NCI-H128 (cell line): Measurements from ENCODE around the gene MAGI1.
"Not testable (repeated sequence)": the region's sequence is repeated elsewhere in the genome, so short reads cannot be mapped to it uniquely, and the experiment has no call there.

Source experiments
- DNase-seq: peaks from one replicate; lab custom pipeline; 2025; ENCODE audit not compliant: unreplicated experiment; lab: John Stamatoyannopoulos, UW

The MAGI1 gene

DNA sequence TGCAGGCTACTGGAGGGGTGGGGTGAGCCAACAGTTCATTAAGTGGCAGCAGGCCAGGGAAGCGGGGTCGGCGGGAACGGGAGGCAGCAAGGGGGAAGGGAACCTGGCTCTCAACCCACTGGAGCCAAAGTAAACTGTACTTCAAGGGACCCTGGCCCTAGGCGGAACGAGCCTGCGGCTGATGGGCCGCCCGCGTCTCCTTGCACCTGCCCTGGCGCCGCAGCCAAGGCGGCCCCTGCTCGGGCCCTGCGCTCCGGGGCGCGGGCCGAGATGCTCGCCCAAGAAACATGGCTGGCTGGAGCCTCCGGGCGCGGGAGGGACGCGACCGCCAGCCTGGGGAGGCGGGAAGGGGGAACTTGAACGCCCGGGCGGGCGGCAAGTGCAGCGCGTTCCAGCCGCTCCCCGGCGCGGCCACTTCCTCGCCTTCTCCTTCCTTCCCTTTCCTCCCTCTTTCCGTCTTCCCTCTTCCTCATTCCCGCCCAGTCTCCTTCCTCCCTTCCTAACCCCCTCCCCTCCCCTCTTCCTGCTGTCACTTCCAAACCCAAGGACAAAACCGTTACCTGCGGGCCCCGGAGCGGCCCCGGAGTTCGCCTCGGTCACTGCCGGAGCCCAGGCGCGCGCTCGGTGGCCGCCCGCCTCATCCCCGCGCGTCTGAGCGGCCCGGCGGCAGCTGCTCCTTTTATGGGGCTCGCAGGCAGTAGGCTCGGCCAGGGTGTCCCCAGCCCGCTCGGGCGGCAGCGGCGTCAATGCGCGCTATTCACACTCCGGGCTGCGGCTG lies 489.7 kb downstream of the MAGI1 start:
- DNase-seq = no peak

DNA sequence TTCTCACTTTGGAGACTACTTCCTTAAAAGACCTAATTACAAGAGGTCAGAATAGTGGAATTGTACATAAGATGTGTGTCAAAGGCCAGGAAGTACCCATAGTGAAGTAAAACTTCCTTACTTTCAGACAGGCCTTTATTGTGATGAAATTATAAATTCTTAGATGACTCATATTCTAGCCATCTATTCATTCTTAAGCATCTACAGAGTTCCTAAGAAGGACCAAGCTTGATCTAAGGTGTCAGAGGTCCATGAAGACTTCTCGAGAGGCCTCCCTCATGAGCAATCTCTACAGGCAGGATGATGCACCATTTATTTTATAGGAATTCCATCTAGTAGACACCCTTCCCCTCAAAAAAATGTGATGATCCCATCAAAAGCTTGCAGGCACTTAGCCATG lies 493.3 kb downstream of the MAGI1 start:
- no peak for DNase-seq

GRCh38 chr3:65543391-65543790 lies 495.3 kb downstream of the MAGI1 start:
- DNase-seq = not testable (repeated sequence)

- no peak for DNase-seq
These were observed 498.1 kb downstream of the MAGI1 start for GRCh38 chr3:65540666-65541065.

GRCh38 chr3:65539616-65540015 lies 499.1 kb downstream of the MAGI1 start:
- no peak for DNase-seq

DNA sequence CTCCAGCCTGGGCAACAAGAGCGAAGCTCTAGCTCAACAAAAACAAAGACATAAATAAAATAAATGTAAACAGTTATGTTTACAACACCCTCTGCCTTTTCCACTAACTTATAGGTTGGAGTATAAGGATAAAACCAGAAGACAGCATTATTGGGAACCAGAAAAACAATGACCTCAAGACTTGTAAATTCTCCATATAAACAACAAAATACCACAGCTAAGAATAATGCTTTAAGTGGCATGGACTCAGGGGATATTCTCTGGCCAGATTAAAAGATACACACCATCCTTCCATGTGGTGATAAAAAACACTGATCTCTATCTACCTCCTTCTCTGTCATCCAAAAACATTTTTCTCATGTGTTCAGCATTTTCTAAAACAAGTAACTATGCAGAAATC lies 500.6 kb downstream of the MAGI1 start:
- DNase-seq = no peak

GRCh38 chr3:65537109-65537508 lies 501.6 kb downstream of the MAGI1 start:
- no peak for DNase-seq

DNA sequence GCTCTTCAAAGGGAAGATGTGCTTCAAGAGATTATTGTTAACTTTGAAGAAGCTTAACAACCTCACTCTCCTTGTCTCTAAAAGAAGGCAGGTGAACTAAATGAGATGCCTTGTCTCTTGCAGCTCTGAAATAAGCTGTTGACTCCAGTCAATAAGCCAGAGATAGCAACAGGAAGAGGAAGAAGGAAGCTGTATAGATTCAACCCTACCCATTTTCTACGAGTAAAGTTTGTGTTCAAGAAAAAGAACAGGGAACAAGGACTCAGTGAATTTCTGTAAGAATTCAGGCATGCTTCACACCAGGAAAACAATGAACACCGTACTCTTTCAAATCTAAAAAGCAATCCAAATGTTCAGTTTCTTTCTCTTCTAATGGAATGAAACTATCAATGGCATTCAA lies 503.5 kb downstream of the MAGI1 start:
- no peak for DNase-seq

DNA sequence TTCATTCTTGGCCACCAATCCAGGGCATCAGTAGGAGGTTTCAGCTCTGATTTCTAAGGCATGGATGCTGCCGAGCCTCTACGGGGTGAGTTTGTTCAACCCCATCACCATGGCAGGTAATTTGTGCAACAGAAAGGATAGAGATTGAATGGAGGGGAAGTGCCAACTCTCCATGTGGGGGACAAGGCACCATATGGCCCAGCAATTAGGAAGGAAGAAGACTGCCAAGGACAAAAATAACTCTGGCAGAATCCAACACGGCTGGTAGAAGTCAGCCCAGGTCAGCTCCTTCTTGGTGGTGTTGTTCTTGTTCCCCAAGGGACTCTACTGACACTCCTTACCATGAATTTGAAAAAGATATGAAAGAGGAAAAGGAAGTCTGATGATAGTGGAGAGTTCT lies 503.9 kb downstream of the MAGI1 start:
- no peak for DNase-seq

- DNase-seq = no peak
These were observed 506.0 kb downstream of the MAGI1 start for GRCh38 chr3:65532749-65533148.

GRCh38 chr3:65532215-65532614 lies 506.5 kb downstream of the MAGI1 start:
- DNase-seq = no peak

DNA sequence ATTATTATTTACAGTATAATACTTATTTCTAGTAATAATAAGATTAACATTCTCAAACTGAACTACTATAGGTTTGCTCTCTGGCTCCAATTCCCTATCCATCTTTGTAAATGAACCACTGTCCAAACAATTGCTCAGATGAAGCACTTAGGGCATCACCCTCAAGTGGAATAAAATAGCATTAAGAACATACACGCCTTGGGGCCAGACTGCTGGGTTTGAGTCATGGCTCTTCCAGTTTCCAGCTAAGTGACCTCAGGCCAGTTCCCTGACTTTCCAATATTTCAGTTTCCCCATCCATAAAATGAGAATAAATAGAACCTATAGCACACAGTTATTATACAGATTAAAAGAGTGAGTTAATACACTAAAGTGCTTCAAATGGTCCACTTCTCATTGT lies 507.2 kb downstream of the MAGI1 start:
- no peak for DNase-seq

DNA sequence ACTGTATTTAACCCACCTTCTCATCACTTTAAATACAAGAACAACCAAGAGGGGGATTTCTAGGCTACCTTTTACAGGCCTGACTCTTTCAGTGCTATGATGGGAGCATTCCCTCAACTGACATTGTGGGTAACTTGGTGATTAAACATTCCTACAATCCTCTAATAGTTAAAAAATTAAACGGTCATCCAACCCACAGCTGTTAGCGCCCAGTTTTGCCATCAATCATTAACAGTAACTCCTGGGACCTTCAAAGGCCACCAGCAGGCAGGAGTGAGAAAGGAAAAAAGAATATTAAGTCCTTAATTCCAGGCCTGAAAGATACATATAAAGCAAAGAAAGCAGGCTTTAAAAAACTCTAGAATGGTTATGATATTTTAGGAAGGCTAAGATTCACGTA lies 512.1 kb downstream of the MAGI1 start:
- DNase-seq = no peak

DNA sequence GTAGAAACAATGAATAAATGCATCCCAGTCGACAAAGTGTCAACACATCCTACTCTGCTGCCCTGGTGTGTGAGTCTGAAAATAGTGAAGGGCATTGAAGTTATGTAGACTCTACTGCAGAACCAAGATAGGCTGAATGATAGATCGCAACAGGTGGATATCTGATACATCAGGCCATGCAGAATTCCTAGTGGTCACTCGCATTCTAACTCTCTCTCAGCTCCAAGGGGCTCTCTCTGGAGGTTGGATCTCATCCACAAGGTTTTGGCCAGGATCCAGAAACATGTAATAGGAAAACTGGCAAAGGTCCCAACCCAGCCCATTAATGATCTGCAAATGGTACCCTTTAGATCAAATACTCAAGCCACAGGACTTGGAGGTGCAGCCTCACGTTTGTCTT lies 514.1 kb downstream of the MAGI1 start:
- DNase-seq = no peak

GRCh38 chr3:65523878-65524277 lies 514.8 kb downstream of the MAGI1 start:
- DNase-seq = no peak

- DNase-seq = no peak
These were observed 517.7 kb downstream of the MAGI1 start for GRCh38 chr3:65521032-65521431.

DNA sequence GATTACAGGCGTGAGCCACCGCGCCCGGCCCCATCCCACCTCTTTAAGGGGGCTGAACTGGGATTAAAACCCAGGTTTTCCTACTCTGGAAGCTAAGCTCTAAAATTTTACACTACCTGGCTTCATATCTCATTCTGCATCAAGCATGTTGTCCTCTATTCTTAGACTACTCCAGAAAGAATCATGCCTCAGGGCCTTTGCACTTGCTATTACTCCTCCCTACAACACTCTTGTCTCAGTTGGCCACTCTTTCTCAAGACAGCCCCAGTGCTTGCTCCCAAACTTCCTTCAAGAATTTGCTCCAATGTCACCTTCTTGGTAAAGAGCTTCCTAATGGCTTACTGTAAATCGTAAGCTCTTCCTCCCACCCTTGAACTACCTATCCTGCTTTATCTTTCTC lies 521.7 kb downstream of the MAGI1 start:
- no peak for DNase-seq

DNA sequence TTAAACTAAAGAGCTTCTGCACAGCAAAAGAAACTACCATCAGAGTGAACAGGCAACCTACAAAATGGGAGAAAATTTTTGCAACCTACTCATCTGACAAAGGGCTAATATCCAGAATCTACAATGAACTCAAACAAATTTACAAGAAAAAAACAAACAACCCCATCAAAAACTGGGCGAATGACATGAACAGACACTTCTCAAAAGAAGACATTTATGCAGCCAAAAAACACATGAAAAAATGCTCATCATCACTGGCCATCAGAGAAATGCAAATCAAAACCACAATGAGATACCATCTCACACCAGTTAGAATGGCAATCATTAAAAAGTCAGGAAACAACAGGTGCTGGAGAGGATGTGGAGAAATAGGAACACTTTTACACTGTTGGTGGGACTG lies 524.4 kb downstream of the MAGI1 start:
- DNase-seq = not testable (repeated sequence)

GRCh38 chr3:65509423-65509794 lies 529.3 kb downstream of the MAGI1 start:
- not testable (repeated sequence) for DNase-seq

DNA sequence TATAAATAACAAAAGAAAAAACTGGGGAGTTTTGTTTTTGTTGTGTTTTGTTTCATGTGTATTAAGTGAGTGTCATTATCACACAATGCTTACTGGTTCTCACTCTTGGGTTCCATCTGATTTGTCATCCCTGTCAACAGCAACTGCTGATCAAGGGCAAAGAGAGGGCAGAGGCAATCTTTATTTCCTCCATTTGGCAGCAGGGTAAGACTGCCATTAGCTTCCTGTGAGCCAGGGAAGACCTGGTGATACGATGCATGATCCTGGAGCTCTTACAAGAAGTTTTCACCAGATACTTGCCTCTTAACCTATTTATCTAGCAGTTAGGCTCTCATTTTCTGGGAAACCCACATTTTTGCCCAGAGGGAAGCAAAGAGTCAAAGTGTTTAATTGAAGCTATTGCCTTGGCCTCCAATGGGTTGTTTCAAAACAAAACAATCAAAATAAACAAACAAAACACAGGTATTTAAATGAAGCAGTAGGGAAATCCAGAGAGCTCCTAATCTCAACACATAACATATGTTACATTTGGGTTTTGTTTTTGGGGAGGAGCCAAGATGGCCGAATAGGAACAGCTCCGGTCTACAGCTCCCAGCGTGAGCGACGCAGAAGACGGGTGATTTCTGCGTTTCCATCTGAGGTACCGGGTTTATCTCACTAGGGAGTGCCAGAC lies 529.8 kb downstream of the MAGI1 start:
- DNase-seq = no peak

GRCh38 chr3:65507437-65507836 lies 531.3 kb downstream of the MAGI1 start:
- no peak for DNase-seq

- DNase-seq = no peak
These were observed 534.9 kb downstream of the MAGI1 start for GRCh38 chr3:65503776-65504175.

DNA sequence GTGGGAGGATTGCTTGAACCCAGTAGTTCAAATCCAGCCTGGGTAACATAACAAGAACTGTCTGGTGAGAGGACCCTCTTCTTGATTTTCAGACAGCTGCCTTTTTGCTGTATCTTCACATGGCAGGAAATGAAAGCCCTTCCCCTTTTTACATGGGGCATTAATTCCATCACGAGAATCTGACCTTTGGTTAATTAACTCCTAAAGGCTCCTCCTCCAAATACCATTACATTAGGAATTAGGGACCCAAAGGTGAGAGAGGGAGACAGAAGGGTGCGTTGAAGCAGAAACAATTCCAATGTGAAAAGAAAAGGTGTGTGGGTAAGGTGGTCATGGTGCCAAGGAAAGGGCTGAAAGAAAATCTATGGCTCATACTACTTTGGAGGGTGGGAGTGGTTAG lies 536.2 kb downstream of the MAGI1 start:
- no peak for DNase-seq
